Ovary (tissue), 9 donors: Measurements from ENCODE around the gene FOSL1. TPM values are rescaled to one million over a fixed set of nuclear protein-coding genes. Genes with fewer than 3 reads are reported as not detected.

Experiments
- DNase-seq, 5 donors: peaks; one replicate each; pipeline ENCODE4 v3.0.0-alpha.2; 2019 to 2020
- H3K27ac ChIP-seq, 2 donors: fragments of 200-600 bp; one replicate each; pipeline versions ENCODE4 v1.5.1 to v1.8.0; 2019 to 2022
- H3K27me3 ChIP-seq: fragments of 200-600 bp; one replicate; pipeline ENCODE4 v1.8.0; 2022
- H3K36me3 ChIP-seq: fragments of 200-600 bp; sonication (generic); one replicate; pipeline ENCODE4 v1.5.1; 2019
- H3K4me1 ChIP-seq: one replicate; pipeline ENCODE4 v1.8.1; 2013; ENCODE audit warnings: mild to moderate bottlenecking, moderate library complexity; ENCODE audit not compliant: insufficient read depth
- H3K4me3 ChIP-seq: fragments of 200-600 bp; sonication (generic); one replicate; pipeline ENCODE4 v1.5.1; 2017
- H3K9me3 ChIP-seq, 2 donors: fragments of 200-600 bp in 1 of 2; sonication (generic) in 1 of 2; one replicate each; pipeline versions ENCODE4 v1.5.1 to v1.8.1; 2013 to 2019; ENCODE audit warnings: mild to moderate bottlenecking in 1 of 2, moderate library complexity in 1 of 2
- CTCF ChIP-seq, 3 donors: fragments of 450-650 bp in 2 of 3; fragments of 200-600 bp in 1 of 3; IDR thresholded peaks; one replicate each; pipeline versions ENCODE4 v1.5.1 to v1.8.0; 2016 to 2022; ENCODE audit warnings: antibody characterized with exemption in 3 of 3, mild to moderate bottlenecking in 1 of 3
- EP300 ChIP-seq: sonication (generic); formaldehyde crosslinking; IDR thresholded peaks from one replicate; pipeline ENCODE4 v1.6.1; 2017; ENCODE audit warnings: antibody characterized with exemption
- POLR2A ChIP-seq: fragments of 450-650 bp; IDR thresholded peaks from one replicate; pipeline ENCODE4 v1.6.1; 2017; ENCODE audit warnings: antibody characterized with exemption, mild to moderate bottlenecking, moderate library complexity
- WGBS, 3 donors: extraction: QIAGEN DNeasy Blood & Tissue Kit in 1 of 3; methylation state at CpG; one replicate each; pipeline versions ENCODE4 v1.1.5 to v1.1.7; 2013 to 2017; 5-methylcytosine and 5-hydroxymethylcytosine counted together
- intact Hi-C, 4 donors: fragments of 100-400 bp; cut with DNase I; formaldehyde crosslinking; loops; one replicate each; pipeline versions ENCODE4 v1.11.0 to v1.15.1; 2022 to 2023
- polyA plus RNA-seq, 2 donors: library from polyadenylated mRNA; stranded (reverse); fragments of 200-250 nt in 1 of 2; fragments of 350-450 nt in 1 of 2; fragmentation: Illumina TruSeq in 1 of 2; extraction: RNeasy Lipid Tissue Mini Kit (QIAGEN cat#74804) in 1 of 2; gene quantifications; one replicate each; pipeline ENCODE4 v1.2.3, GENCODE V29; 2013 to 2014
- total RNA-seq, 7 donors: library from RNA; depleted of rRNA in 2 of 7; stranded (reverse); fragments of >200 nt in 2 of 7; fragmentation: NEBNext Ultra II Directional in 3 of 7; extraction: Animal tissue kit (Norgen Biotek cat#: 25700) in 3 of 7; gene quantifications; one replicate each; pipeline versions ENCODE4 v1.1.0 to v1.2.4, GENCODE V29; 2016 to 2023
- donor health status: DM: no; HTN: no; CAD: no; lungs with moderate emphysema.
- donor health status: DM: no; HTN: no; CAD: no.
- donor health status: Bipolar disorder and iron deficiency.
- donor health status: DM: yes; HTN: yes; CAD: no.
- donor health status: DM: no; HTN: no; CAD: no.
- donor health status: DM: yes; HTN: yes; CAD: no.

The FOSL1 gene
- total and polyA plus RNA-seq, 9 donors = 0.61 to 9.4 (median 1.0) TPM

GRCh38 chr11:65945941-65946558, 45.9 kb upstream of the FOSL1 start:
- H3K4me3 ChIP-seq = no peak overlapping the region
- H3K27me3 ChIP-seq = no peaks in the 10 kb centered on the region
- no peaks in the 10 kb centered on the region for H3K36me3 ChIP-seq
- no peak overlapping the region for H3K27ac ChIP-seq
- DNase-seq = no peak
- 83 to 86% (median 83%) methylated on average over 11 of the region's 11 CpGs for WGBS, 3 donors
- intact Hi-C loops = no loop called here
- TF ChIP-seq CTCF (IDR thresholded peaks at IDR 0.05) (no peak), EP300 (no peak), POLR2A (no peak)
- H3K4me1 ChIP-seq = no peaks in the 10 kb centered on the region
- no peaks in the 10 kb centered on the region for H3K9me3 ChIP-seq

GRCh38 chr11:65945430-65945911, 45.3 kb upstream of the FOSL1 start, which contains the start of gene TSGA10IP:
TSGA10IP (plus strand) TSS chr11:65945480; CDS start chr11:65945676, 196 bp downstream.
- TF ChIP-seq CTCF (IDR thresholded peaks at IDR 0.05) = no peak
- TF ChIP-seq EP300 = no peak
- no peak within 1 kb of the TSS for H3K27ac ChIP-seq
- intact Hi-C loops = no loop called here
- H3K4me3 ChIP-seq = no peak within 1 kb of the TSS
- no peaks in the 10 kb centered on the region for H3K36me3 ChIP-seq
- no peaks in the 10 kb centered on the region for H3K9me3 ChIP-seq
- no peaks in the 10 kb centered on the region for H3K27me3 ChIP-seq
- no peaks in the 10 kb centered on the region for H3K4me1 ChIP-seq
- no peak for DNase-seq
- WGBS, 3 donors = 57 to 63% (median 60%) methylated on average over 13 of the region's 13 CpGs

GRCh38 chr11:65944767-65945166, 44.6 kb upstream of the FOSL1 start:
- intact Hi-C loops = no loop called here
- Histone ChIP-seq H3K36me3 (no peaks in the 10 kb centered on the region), H3K27me3 (no peaks in the 10 kb centered on the region), H3K27ac (no peak overlapping the region), H3K4me3 (no peak overlapping the region), H3K4me1 (no peaks in the 10 kb centered on the region), H3K9me3 (no peaks in the 10 kb centered on the region)
- no peak for DNase-seq
- WGBS, 3 donors = 68 to 73% (median 70%) methylated on average over 8 of the region's 8 CpGs
- TF ChIP-seq EP300 = no peak
- TF ChIP-seq CTCF (IDR thresholded peaks at IDR 0.05) = no peak
- TF ChIP-seq POLR2A = no peak

- Histone ChIP-seq H3K9me3 (no peaks in the 10 kb centered on the region), H3K4me3 (no peak overlapping the region), H3K36me3 (no peaks in the 10 kb centered on the region), H3K27ac (no peak overlapping the region), H3K4me1 (no peaks in the 10 kb centered on the region), H3K27me3 (no peaks in the 10 kb centered on the region)
- intact Hi-C loops = no loop called here
- no peak for TF ChIP-seq CTCF (IDR thresholded peaks at IDR 0.05)
- TF ChIP-seq EP300 = no peak
- TF ChIP-seq POLR2A = no peak
- WGBS, 3 donors = 86 to 95% (median 88%) methylated on average over 8 of the region's 8 CpGs
- no peak for DNase-seq
Observed at GRCh38 chr11:65944191-65944590, 44.0 kb upstream of the FOSL1 start.
